NCI-H128 (cell line): Measurements from ENCODE around the gene BRD3OS.
A peak's percentile ranks its signal among the peaks of the same experiment; 100 is the strongest.
"Not testable (repeated sequence)": the region's sequence is repeated elsewhere in the genome, so short reads cannot be mapped to it uniquely, and the experiment has no call there.

Source experiments
- DNase-seq: peaks from one replicate; lab custom pipeline; 2025; ENCODE audit not compliant: unreplicated experiment; lab: John Stamatoyannopoulos, UW

BRD3OS gene

DNA sequence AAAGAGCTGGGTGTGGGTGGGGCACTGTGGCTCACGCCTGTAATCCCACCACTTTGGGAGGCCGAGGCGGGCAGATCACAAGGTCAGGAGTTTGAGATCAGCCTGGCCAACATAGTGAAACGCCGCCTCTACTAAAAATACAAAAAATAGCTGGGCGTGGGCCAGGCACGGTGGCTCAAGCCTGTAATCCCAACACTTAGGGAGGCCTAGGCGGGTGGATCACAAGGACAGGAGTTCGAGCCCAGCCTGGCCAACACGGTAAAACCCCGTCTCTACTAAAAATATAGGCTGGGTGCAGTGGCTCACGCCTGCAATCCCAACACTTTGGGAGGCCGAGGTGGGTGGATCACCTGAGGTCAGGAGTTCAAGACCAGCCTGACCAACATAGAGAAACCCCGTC is 36.5 kb upstream of the BRD3OS start:
- not testable (repeated sequence) for DNase-seq

DNA sequence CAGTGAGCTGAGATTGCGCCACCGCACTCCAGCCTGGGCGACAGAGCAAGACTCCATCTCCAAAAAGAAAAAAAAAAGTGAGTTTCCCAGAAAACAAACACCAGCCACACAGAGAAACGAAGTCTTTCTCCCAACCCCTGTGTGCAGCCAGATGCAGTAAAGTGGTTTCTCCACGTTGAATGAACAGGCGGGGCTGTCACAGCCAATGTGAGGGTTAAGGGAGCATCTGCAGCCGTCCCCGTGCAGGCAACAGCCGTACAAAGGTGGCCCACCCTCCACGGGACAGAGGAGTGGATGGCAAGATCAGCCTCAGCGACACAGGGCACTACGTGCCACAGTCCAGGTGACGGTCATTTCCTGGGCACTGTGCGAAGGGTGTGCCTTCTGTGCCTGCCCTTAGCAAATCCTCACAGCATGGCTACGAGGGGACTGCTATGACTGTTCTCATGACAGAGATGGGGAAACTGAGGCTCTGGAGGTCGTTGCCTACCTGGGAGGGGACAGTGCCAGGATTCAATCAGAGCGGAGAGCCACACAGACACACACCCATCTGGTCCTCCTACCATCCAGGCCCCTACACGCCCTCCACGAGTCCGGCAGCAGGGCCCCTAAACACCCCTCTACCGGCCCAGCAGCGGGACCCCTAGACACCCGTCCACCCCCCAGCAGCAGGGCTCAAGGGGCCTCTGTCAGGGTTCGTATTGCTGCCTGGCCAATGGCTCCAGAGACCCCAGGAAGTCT is 35.5 kb upstream of the BRD3OS start:
- no peak for DNase-seq

DNA sequence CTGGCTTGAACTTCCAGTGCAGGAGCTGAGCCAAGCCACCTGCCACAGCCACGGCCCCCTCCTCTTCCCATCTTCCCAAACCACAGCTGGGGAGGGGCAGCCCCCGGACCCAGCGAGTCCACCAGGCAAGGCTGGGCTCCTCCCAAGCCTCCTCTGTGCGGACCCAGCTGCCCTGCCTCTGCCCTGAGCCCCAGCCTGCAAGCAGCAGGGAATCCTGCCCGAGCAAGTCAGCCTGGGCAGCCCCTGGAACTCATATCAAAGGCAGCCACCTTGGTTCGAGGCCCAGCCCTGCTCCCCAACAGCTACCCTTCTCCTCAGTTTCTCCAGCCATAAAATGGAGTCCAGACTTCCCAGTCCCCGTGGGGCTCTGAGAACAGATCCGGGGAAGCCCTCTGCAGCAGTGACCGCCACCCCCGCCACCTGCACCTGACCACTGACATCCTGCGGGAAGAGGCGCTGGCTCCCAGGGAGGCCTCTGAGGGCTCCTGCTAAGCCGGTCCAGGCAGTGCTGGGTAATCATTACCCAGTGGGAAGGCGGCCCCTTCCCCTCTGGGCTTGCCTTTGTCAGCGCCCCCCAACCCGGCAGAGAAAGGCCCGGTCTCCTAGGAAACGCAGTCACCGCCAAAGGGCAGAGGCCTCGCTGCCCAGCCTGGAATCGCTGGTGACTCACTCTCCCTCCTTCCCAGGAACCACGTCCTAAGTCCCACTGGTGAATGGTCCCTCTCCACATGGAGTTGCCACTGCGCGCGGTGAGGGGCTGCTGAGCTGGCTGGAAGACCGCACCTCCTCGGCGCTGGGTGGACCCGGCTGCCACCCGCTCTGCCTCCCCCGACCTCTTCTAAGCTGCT is 34.7 kb upstream of the BRD3OS start:
- peak; percentile 8 for DNase-seq

DNA sequence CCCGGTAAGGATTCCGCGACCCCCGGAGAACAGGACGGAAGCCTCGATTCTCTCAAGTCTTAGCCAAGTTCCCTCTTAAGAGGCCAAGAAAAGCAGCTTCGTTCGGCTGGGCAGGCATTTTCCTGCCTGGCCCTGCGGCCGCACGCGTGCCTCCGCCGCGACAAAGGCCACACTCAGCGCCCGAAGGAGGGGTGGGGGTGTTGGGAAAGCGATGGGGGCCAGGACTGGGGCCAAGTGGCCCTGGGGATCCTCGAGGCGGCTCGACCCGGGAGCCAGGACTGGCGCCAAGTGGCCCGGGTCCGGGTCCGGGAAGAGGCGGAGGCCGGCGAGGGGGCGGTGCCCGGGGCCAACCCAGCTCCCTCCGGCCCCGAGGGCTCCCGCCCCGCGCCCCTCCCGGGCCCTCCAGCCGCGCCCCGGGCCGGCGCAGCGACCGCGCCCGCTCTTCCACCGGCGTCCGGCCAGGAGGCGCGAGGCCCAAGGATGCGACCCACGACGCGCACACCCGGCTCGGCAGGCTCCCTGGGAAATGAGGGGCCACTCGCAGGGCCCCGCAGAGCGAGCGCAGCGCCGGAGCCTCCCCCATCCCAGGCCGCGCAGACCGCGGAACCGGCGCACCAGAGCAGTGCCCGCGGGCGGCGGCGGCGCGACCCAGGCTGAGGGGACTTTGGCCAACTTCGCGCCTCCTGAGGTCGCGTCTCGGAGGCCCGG is 33.9 kb upstream of the BRD3OS start:
- DNase-seq = no peak

DNA sequence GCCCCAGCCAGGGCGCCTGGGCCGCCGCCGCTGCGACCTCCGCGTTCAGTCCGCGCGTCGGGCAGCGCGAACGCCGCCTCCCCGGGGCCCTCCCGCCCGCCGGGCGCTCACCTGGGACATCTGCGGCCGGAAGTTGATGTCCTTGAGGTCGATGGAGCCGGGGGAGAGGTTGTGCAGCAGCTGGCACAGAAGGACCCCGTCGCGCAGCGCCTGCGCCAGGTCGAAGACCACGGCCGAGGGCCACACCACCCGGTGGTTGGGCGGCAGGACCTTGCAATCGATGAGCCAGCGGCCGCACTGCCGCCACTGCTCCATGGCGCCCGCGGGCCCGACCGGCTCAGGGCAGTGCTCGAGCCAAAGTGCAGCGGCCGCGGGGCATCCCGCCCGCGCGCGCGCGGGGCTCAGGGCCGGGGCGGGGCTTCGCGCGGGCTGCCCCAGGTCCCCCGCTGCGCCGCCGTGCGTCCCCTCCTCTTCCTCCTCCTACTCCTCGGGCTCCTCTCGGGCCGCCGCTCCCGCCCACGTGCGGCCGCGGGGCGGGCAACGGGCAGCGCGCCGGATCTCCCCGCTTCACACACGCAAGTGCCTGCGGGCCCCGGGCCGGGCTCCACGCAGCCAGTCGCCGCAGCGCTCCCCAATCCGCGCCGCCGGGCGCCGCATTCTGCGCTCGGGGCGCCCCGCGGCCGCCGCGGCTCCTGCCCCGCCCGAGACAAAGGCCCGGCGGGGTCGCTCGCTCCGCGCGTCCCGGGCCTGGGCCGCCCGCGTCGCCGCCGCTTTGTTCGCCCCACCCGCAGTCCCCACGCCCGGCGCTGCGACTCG is 33.1 kb upstream of the BRD3OS start, which contains the start of gene VAV2:
VAV2 (minus strand) TSS at position 361 of the 816 bp plus-strand sequence; CDS start at position 315, 46 bp downstream.
- no peak for DNase-seq

DNA sequence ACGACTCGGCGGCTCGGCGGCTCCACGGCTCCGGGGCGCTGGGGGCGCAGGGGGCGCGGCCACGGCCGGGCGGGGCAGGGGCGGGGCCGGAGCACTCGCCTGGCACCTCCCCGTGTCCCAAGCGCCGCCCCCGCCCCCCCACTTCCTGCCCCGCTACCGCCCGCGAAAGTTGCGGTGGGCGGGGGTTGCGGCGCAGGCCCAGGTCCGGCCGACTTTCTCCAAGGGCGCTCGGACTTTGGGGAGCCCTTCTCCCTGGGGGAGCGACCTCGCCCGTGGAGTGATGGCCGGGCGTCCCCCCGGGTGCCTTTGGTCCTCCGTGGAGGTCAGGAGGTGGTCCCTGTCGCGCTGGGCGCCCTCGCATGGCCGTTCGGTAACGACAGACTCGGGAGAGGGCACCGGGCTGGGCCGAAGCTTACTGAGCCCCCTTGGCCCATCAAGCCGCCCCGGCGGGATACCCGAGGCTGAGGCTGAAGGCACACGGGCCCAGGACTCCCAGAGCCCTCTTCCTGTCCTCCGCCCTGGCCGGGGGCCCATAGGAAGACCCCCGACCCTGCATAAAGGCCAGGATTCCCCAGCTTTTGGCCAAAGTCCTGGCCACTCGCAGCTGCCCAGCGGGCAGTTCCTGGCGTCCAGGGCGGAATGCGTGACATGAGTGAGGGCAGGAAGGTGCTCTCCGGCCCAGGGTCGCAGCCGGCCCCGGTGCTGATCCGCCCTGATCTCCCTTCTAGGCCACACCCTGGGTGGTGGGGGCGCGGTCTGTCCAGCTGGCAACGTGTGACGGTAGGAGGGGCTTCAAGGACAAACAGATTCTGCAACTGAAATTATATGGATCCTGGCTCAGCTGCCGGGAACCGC is 32.3 kb upstream of the BRD3OS start:
- peak; percentile 9 for DNase-seq

DNA sequence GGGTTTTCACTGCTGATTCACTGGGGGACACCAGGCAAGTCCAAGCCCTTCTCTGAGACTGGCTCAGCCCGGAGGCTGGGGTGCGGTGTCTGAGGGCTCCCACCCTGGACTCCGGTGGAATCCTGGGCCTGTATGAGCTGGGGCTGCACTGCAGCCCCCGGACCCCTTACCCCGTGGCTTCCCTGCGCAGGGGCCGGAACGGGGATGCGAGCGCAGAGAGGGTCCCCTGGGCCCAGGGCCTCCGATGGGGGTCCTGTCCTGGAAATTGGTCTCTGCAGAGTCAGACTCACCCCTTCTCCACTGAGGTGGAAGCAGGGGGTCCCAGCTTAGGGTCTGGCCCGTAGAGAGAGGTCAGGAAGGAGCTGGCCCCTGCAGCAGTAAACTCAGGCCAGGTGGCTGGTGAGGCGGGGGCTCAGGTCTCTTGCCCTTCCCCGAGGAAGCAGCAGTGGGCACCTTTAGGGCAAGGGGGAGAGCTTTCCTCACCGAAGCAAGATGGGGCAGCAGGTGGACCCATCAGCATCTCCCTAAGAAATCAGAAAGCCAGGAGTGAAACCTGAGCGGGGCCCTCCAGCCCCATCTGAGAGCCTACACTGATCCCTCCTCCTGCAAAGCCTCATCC is 31.5 kb upstream of the BRD3OS start:
- no peak for DNase-seq

DNA sequence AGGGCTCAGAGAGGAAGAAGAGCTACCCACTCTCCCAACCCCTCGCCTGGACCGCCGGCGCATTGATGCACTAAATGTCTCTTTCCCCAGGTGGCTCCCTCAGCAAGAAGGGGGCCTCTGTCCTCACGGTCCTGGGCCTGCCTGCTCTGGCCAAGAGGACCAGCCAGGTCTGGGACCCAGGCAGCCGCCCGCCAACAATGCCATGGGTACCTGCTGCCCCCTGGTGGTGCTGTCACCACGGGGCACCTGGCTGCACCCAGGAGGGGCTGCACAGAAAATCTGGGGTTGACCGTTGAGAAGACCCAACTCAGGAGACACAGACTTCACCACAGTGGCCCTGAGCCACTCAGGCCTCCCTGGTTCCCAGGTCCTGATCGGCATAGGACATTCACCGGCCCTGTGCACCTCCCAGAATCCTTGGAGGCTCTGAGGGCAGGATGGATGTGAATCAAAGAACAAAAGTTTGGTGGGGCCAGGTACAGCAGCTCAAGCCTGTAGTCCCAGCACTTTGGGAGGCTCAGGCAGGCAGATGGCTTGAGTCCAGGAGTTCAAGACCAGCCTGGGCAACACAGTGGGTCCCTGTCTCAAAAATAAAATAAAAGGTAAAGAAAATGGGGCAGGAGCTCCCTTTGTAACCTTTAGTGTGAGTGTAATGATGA is 30.8 kb upstream of the BRD3OS start:
- DNase-seq = peak; percentile 32

DNA sequence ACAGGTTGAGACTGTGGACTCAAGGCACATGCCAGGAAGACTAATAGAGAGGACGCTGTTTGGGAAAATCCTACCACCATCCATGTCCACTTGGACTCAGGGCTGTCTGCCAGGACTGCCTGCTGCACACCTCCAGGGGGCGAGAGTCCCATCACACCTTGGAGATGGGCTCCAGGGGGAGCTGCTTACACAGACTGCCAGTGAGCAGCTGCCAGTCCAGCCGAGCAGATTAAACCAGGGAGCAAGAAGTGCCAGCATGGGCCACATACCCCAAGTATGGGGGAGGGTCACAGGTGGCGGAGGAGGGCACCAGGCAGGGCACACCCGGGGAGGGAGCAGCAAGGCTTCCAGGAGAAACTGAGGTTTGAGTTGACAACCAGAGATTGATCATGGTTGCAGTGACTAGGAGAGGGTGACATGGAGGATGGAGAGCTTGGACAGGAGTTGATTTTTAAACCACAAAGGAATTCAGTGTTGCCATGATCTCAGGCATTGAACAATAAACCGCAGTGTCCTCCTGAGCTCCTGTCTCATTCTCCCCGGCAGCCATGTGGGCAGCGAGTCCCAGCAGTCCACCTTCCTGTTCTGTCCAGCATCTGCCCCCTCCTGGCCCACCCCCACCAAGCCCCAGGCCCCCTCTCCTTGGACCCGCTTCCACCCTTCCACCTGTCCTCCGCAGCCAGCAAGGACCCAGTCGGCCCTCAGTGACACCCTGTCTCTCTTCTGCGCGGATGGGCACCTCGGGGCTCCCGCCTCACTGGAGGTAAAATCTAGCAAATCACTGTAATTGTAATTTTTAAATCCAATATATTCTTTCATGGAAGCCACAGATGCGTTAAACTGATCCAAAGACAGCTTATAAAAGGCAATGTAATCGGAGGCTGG is 30.0 kb upstream of the BRD3OS start:
- DNase-seq = no peak

DNA sequence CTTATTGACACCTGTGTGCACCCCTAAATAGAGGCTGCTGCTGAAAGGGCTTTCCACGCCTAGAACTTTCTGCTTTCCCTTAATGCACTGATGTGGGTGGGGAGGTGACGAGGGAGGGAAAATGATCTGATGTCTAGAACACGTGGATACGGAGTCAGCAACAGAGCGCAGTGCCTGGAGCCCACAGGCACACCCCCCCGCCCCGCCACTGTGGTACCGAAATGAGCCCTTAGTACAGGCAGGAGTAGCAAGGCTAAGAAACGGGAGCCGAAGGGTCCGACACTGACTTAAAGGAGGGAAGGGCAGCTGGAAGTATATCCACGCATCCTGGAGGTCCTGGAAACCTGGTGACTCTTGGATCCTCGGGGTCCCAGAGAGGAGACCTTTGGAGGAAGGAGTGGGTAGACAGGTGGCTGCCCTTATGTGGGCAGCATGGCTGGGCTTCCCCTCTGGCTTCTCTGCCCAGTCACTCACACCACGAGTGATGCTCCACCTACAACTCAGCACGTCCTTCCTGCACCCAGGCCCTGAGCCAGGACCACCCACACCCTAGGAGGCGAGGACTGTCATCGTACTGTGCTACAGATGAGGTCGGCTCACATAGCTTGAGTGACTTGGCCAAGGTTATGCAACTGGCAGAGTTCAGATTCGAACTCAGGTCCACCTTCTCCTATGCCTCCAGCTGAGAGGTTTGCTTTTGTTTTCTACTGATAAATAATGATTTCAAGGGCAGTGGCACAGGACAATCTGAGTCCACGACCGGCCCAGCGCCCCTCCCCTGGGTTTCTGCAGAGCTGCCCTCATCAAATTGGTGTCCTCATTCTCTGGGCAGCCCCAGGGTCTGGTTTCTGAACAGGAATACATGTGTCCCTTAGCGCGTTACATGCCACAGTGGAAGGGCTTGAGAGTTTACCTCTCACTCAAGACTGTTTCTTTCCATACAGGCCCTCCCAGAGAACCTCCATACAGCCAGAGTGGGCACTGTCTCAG is 28.5 kb upstream of the BRD3OS start:
- no peak for DNase-seq

DNA sequence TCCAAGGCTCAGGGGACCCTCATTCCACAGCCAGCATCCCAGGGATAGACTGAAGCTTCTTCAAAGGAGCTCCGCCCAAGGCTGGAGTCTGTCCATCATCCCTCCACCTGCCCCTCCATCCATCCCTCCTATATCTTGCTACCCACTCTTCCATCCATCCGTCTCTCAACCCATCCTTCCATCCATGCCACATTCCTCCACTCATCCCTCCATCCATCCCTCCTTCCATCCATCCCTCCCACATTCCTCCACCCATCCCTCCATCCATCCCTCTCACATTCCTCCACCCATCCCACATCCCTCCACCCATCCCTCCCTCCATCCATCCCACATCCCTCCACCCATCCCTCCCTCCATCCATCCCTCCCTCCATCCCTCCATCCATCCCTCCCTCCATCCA is 27.7 kb upstream of the BRD3OS start:
- DNase-seq = no peak

DNA sequence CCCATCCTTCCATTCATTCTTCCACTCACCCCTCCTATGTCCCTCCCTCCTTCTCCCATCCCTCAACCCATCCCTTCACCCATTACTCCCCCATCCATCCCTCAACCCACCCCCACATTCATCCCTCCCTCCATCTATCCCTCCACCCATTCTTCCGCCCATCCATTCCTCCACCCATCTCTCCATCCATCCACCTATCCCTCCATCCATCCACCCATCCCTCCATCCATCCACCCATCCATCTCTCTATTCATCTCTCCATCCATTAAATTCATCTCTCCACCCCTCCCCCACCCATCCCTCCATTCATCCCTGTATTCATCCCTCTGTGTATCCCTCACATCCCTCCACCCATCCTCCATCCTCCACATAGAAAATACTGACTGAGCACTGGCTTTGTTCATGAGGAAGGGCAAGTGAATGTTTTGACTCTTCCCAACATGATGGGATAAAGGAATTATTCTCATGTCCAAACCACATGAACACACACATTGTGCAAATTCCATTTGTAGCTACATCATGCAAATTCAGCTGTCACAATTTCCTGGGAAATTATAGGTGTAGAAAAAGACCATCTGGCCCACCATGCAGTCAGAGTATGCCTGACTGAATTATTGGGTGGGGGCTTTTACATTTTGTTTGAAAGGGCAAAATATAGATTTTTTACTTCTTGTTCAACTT is 26.2 kb upstream of the BRD3OS start:
- DNase-seq = no peak

DNA sequence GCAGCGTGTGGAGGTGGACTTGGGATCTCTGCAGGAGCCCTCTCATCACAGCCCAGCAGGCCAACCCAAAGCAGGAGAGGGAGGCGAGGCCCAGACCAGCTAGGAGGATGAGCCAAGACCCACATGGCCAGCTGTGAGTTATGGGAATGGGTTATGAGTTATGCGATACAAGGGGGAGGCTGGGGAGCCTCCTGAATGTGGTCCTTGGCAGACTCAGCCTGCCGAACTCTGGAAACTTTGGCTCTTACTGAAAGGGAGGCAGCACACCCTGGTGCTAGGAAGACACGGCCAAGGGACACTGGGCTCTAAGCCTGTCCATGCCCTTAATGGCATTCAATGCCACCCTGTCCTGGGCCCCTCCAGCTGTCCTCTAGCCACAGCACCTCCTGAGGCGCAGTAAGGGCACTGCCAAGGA is 25.4 kb upstream of the BRD3OS start:
- no peak for DNase-seq

DNA sequence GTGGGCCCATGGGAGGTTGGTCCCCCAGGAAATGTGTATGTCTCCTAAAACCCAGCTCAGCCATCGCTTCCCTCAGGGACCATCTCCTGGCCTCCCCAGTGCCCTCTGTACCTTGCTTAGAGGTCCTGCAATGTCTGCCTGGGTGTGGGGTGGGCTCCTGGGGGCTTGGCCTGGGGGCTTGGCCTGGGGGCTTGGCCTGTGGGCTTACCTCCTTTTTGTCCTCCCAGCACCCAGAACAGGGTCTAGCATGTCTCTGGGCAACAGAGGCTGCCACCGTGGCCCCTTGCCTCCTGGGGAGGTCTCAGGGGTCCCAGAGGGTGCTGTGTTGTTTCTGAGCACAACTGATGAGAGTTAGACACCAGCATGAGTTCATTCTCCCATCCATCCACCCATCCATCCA is 22.5 kb upstream of the BRD3OS start:
- no peak for DNase-seq

DNA sequence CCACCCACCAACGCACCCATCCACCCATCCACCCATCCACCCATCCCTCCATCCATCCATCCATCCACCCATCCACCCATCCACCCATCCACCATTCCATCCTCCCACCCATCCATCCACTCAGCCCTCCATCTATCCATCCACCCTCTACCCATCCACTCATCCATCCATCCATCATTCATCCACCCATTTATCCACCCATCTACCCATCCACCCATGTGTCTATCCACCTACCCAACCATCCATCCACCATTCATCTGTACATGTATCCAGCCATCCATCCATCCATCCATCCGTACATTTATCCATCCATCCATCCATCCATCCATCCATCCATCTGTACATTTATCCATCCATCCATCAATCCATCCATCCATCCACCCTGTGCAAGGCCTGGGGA is 22.0 kb upstream of the BRD3OS start:
- DNase-seq = no peak
